CD14-positive monocyte (primary cell): ENCODE measurements around the gene SACM1L. TPM values are rescaled to one million over a fixed set of nuclear protein-coding genes. Genes with fewer than 3 reads are reported as not detected.
"Not testable (repeated sequence)": the region's sequence is repeated elsewhere in the genome, so short reads cannot be mapped to it uniquely, and the experiment has no call there.

Source experiments
- DNase-seq, 3 donors: peaks; one replicate each; pipeline ENCODE4 v3.0.0-alpha.2; 2011 to 2022
- H2AFZ ChIP-seq: 2 replicates; pipeline ENCODE4 v1.6.0; 2012; ENCODE audit warnings: mild to moderate bottlenecking, low read depth, low read length, inconsistent platforms; ENCODE audit not compliant: insufficient read depth, poor library complexity, severe bottlenecking
- H3K27ac ChIP-seq, 2 donors: 1 replicate in 1 of 2; 2 replicates in 1 of 2; pipeline ENCODE4 v1.5.1; 2012 to 2013; ENCODE audit warnings: low read length in 2 of 2, control low read depth in 1 of 2, inconsistent platforms in 1 of 2, low read depth in 1 of 2, mild to moderate bottlenecking in 1 of 2
- H3K27me3 ChIP-seq, 2 donors: one replicate each; pipeline versions ENCODE4 v1.6.0 to v1.6.1; 2011 to 2013; ENCODE audit warnings: low read length in 2 of 2; ENCODE audit not compliant: control insufficient read depth in 2 of 2, insufficient read depth in 2 of 2
- H3K36me3 ChIP-seq, 2 donors: replicated peaks in 1 of 2; 1 replicate in 1 of 2; 2 replicates in 1 of 2; pipeline versions ENCODE4 v1.5.1 to v1.6.1; 2012 to 2013; ENCODE audit warnings: low read length in 2 of 2, control low read depth in 1 of 2, inconsistent platforms in 1 of 2, mild to moderate bottlenecking in 1 of 2; ENCODE audit not compliant: insufficient read depth in 2 of 2, control insufficient read depth in 1 of 2
- H3K4me1 ChIP-seq, 2 donors: 1 replicate in 1 of 2; 2 replicates in 1 of 2; pipeline versions ENCODE4 v1.5.1 to v1.6.1; 2012 to 2013; ENCODE audit warnings: low read length in 2 of 2, control low read depth in 1 of 2, inconsistent platforms in 1 of 2, mild to moderate bottlenecking in 1 of 2, moderate library complexity in 1 of 2; ENCODE audit not compliant: insufficient read depth in 2 of 2, control insufficient read depth in 1 of 2
- H3K4me2 ChIP-seq: replicated peaks from 2 replicates; pipeline ENCODE3; 2012; ENCODE audit warnings: low read length, moderate library complexity, mild to moderate bottlenecking; ENCODE audit not compliant: poor library complexity, severe bottlenecking; ENCODE audit errors: extremely low read depth
- H3K4me3 ChIP-seq, 3 experiments: fragments of 200-600 bp in 1 of 3; sonication (generic) in 1 of 3; replicated peaks in 1 of 3; 1 replicate in 2 of 3; 2 replicates in 1 of 3; pipeline ENCODE4 v1.5.1; 2011 to 2013; ENCODE audit warnings: low read length in 3 of 3, mild to moderate bottlenecking in 3 of 3, control low read depth in 2 of 3, low read depth in 2 of 3, inconsistent platforms in 1 of 3, moderate library complexity in 1 of 3
- H3K79me2 ChIP-seq: 2 replicates; pipeline ENCODE4 v1.6.0; 2012; ENCODE audit warnings: mild to moderate bottlenecking, control low read depth, inconsistent platforms, low read length, moderate library complexity; ENCODE audit not compliant: insufficient read depth
- H3K9ac ChIP-seq: 2 replicates; pipeline ENCODE4 v1.6.0; 2017; ENCODE audit warnings: low read length, mild to moderate bottlenecking; ENCODE audit not compliant: insufficient read depth, poor library complexity, severe bottlenecking
- H3K9me3 ChIP-seq, 2 donors: replicated peaks in 1 of 2; 1 replicate in 1 of 2; 2 replicates in 1 of 2; pipeline versions ENCODE4 v1.5.1 to v1.6.1; 2012 to 2013; ENCODE audit warnings: low read length in 2 of 2, control low read depth in 1 of 2; ENCODE audit not compliant: control insufficient read depth in 1 of 2, insufficient read depth in 1 of 2
- H4K20me1 ChIP-seq: 2 replicates; pipeline ENCODE4 v1.6.0; 2012; ENCODE audit warnings: mild to moderate bottlenecking, low read length, control low read depth, moderate library complexity; ENCODE audit not compliant: insufficient read depth
- H3K27ac Mint-ChIP-seq, 7 donors: one replicate each; pipeline ENCODE4 v1.8.0; 2020; ENCODE audit warnings: mild to moderate bottlenecking in 7 of 7, mixed read lengths in 7 of 7, moderate library complexity in 6 of 7, inconsistent platforms in 2 of 7
- H3K27me3 Mint-ChIP-seq, 3 donors: one replicate each; pipeline ENCODE4 v1.8.0; 2021 to 2022; ENCODE audit warnings: low read depth in 3 of 3, mild to moderate bottlenecking in 3 of 3, mixed read lengths in 3 of 3, moderate library complexity in 3 of 3, inconsistent platforms in 1 of 3
- H3K36me3 Mint-ChIP-seq, 2 donors: one replicate each; pipeline ENCODE4 v1.8.0; 2020; ENCODE audit warnings: mixed read lengths in 2 of 2, inconsistent platforms in 1 of 2, mild to moderate bottlenecking in 1 of 2
- H3K4me1 Mint-ChIP-seq: one replicate; pipeline ENCODE4 v1.8.0; 2020; ENCODE audit warnings: mild to moderate bottlenecking, mixed read lengths
- H3K4me3 Mint-ChIP-seq, 2 donors: one replicate each; pipeline ENCODE4 v1.8.0; 2020; ENCODE audit warnings: mild to moderate bottlenecking in 2 of 2, mixed read lengths in 2 of 2, moderate library complexity in 1 of 2
- H3K9me3 Mint-ChIP-seq, 7 donors: one replicate each; pipeline ENCODE4 v1.8.0; 2020 to 2022; ENCODE audit warnings: mixed read lengths in 7 of 7, mild to moderate bottlenecking in 6 of 7, moderate library complexity in 6 of 7, inconsistent platforms in 2 of 7
- CTCF ChIP-seq: fragments of 200-600 bp; IDR thresholded peaks from one replicate; pipeline ENCODE4 v1.8.0; 2022; ENCODE audit warnings: antibody characterized with exemption, mild to moderate bottlenecking
- WGBS: methylation state at CpG from one replicate; pipeline ENCODE4 v1.1.5; 2013; ENCODE audit warnings: missing lambda C conversion rate; ENCODE audit not compliant: insufficient coverage; 5-methylcytosine and 5-hydroxymethylcytosine counted together
- intact Hi-C, 2 donors: fragments of 100-400 bp; cut with micrococcal nuclease; formaldehyde crosslinking; loops; one replicate each; pipeline versions ENCODE4 v1.15.0 to v1.15.1; 2023
- polyA plus RNA-seq, 3 donors: library from polyadenylated mRNA; depleted of rRNA in 1 of 3; unstranded in 2 of 3; stranded (reverse) in 1 of 3; fragments of 300-500 nt in 2 of 3; fragments of >200 nt in 1 of 3; fragmentation: Illumina TruSeq in 2 of 3; gene quantifications; 1 replicate in 2 of 3; 2 replicates in 1 of 3; pipeline ENCODE4 v1.2.3, GENCODE V29; 2012 to 2021

Gene SACM1L
- polyA plus RNA-seq, 3 donors, result 14.6 to 25.7 (median 21.5) TPM

DNA sequence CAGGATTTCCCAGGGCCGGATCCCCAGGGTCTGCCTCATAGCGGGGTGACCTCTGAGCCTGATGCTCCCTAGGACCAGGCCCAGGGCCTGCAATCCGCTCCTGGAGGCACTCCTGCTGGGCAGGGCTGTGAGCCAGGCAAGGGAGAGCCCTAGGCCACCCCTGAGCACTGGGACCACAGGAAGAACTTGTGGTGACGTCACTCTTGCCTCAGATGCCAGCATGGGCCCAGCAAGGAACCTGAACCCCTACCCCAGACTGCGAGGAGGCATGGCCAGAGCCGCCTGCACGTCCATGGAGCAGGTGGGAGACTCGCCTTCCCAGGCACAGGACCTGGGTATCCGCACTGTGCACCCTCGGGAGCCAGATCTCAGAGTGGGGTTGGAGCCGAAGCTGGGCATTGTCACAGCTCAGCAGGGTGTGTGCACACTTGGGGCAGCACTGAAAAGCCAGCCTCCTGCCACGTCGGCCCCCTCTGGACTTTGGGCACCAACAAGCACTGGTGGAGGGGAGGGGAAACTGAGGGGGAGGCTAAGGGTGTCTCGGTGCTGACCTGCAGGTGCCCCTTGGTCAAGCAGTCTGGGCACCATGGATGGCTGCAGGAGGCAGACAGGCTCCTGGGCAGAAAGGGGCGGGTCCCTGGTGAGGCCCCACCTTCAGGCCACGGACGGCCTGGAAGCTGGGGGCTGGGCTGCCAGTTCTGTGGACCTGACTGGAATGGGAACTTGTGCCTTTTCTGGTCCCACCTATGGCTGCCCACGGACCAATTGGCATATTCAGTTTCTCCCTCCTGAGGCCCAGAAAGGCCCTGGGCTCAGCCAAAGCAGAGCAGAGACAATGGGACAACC, 57.8 kb downstream of the SACM1L start:
- peaks cover 0 to 3% (median 0%) of the 10 kb centered on the region in 3 donors for H3K27me3 Mint-ChIP-seq
- no peak for TF ChIP-seq CTCF
- peaks cover 1 to 2% of the 10 kb centered on the region in 2 donors for H3K4me1 ChIP-seq
- H3K4me2 ChIP-seq, result no peak overlapping the region
- H3K9me3 ChIP-seq, result no peaks in the 10 kb centered on the region
- no peaks in the 10 kb centered on the region for H3K79me2 ChIP-seq
- H3K4me1 Mint-ChIP-seq, result peaks cover 5% of the 10 kb centered on the region
- peaks cover 39 to 61% of the 10 kb centered on the region in 2 donors for H3K36me3 ChIP-seq
- H3K9me3 Mint-ChIP-seq, result peaks cover 0 to 4% (median 0%) of the 10 kb centered on the region in 7 donors
- peaks cover 39 to 54% of the 10 kb centered on the region in 2 donors for H3K36me3 Mint-ChIP-seq
- H3K27me3 ChIP-seq, result no peaks in the 10 kb centered on the region
- 98% methylated on average over 18 of the region's 18 CpGs for WGBS
- no peak overlapping the region for H3K4me3 Mint-ChIP-seq
- no peak overlapping the region for H3K9ac ChIP-seq
- peaks cover 10% of the 10 kb centered on the region for H4K20me1 ChIP-seq
- H2AFZ ChIP-seq, result no peak overlapping the region
- DNase-seq, result no peak
- peak overlapping the region in 1 of 7 donors; percentile 45 for H3K27ac Mint-ChIP-seq
- no peak overlapping the region for H3K27ac ChIP-seq
- intact Hi-C loops, result no loop called here
- no peak overlapping the region for H3K4me3 ChIP-seq

- Mint-ChIP-seq H3K36me3 (peaks cover 34 to 46% of the 10 kb centered on the region in 2 donors), H3K4me3 (no peak overlapping the region), H3K27ac (no peak overlapping the region), H3K9me3 (peaks cover 0 to 4% (median 0%) of the 10 kb centered on the region in 7 donors), H3K4me1 (no peaks in the 10 kb centered on the region), H3K27me3 (peaks cover 0 to 3% (median 0%) of the 10 kb centered on the region in 3 donors)
- no peaks in the 10 kb centered on the region for H3K27me3 ChIP-seq
- H3K79me2 ChIP-seq, result no peaks in the 10 kb centered on the region
- no peak overlapping the region for H3K27ac ChIP-seq
- intact Hi-C loops, result no loop called here
- H3K4me2 ChIP-seq, result no peak overlapping the region
- H3K9ac ChIP-seq, result no peak overlapping the region
- H4K20me1 ChIP-seq, result peaks cover 5% of the 10 kb centered on the region
- no peak for TF ChIP-seq CTCF
- WGBS, result 100% methylated on average over 3 of the region's 8 CpGs
- no peak overlapping the region for H3K4me3 ChIP-seq
- H3K4me1 ChIP-seq, result no peaks in the 10 kb centered on the region
- no peak overlapping the region for H2AFZ ChIP-seq
- H3K9me3 ChIP-seq, result no peaks in the 10 kb centered on the region
- H3K36me3 ChIP-seq, result peaks cover 34 to 52% of the 10 kb centered on the region in 2 donors
- DNase-seq, result no peak
Observed at GRCh38 chr3:45748068-45748467, 58.9 kb downstream of the SACM1L start.

DNA sequence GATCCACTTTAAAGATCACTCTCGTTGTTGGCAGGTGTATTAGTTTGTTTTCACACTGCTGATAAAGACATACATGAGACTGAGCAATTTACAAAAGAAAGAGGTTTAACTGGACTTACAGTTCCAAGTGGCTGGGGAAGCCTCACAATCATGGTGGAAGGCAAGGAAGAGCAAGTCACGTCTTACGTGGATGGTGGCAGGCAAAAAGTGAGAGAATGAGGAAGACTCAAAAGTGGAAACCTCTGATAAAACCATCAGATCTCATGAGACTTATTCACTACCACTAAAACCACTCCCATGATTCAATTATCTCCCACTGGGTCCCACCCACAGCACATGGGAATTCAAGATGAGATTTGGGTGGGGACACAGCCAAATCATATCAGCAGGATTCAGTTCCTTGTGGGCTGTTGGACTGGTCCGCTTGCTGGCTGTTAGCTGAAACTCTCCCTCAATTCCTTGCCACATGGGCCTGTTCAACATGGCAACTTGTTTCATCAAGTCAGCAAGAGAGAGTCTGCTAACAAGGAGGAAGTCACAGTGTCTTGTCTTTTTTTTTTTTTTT, 59.9 kb downstream of the SACM1L start:
- H3K4me1 ChIP-seq, H3K27me3 ChIP-seq, intact Hi-C loops, H3K27me3 Mint-ChIP-seq, H4K20me1 ChIP-seq, H3K4me3 ChIP-seq, DNase-seq, H3K9me3 ChIP-seq, H3K79me2 ChIP-seq, H3K27ac ChIP-seq, H3K4me1 Mint-ChIP-seq, H3K9ac ChIP-seq, H3K4me3 Mint-ChIP-seq, H3K4me2 ChIP-seq, H2AFZ ChIP-seq, H3K9me3 Mint-ChIP-seq: not testable (repeated sequence)
- peaks cover 23 to 42% of the 10 kb centered on the region in 2 donors for H3K36me3 ChIP-seq
- no CpG with 5 or more reads among the region's 4 CpGs for WGBS
- Mint-ChIP-seq H3K27ac (peak overlapping the region in 3 of 7 donors; percentile 1 to 10 (median 3)), H3K36me3 (peaks cover 25 to 36% of the 10 kb centered on the region in 2 donors)
